Measurements from ENCODE around the gene ATOSB.

DNA sequence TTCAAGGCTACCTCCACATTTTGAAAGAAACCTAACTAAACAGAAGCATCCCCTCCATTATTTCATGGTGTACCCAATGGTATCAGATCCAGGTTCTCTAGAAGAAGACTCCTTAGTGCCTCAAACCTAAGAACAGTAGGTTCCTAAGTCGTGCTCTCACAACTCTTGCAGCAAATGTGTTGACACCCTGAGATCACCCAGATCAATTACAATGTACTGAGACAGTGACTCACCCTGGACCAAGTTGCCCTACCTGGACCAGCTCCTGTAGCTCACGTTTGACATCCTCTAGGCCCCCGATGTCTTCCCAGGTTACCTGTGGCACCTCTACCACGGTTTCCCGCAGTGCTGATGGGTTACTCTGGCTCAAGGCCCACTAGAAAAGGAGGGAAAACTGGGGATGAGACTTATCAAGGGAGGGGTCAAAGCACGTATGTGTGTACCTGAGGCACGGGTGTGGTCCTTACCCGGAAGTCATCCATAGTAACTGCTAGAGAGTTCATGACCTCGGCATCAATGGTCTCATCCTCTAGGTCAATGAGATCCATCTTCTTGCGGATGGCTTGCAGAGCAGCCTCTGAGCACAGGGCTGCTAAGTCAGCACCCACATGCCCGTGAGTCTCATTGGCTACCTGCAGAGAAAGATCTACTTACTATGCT is 55.0 kb downstream of the ATOSB start:
- TF ChIP-seq, protein P1, sequence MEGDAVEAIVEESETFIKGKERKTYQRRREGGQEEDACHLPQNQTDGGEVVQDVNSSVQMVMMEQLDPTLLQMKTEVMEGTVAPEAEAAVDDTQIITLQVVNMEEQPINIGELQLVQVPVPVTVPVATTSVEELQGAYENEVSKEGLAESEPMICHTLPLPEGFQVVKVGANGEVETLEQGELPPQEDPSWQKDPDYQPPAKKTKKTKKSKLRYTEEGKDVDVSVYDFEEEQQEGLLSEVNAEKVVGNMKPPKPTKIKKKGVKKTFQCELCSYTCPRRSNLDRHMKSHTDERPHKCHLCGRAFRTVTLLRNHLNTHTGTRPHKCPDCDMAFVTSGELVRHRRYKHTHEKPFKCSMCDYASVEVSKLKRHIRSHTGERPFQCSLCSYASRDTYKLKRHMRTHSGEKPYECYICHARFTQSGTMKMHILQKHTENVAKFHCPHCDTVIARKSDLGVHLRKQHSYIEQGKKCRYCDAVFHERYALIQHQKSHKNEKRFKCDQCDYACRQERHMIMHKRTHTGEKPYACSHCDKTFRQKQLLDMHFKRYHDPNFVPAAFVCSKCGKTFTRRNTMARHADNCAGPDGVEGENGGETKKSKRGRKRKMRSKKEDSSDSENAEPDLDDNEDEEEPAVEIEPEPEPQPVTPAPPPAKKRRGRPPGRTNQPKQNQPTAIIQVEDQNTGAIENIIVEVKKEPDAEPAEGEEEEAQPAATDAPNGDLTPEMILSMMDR (IDR thresholded peaks at IDR 0.05) = no peak
- no peak for TF ChIP-seq POLR2A (IDR thresholded peaks at IDR 0.05)
